Tibial nerve (tissue), 4 donors: ENCODE measurements around the gene DLGAP1. TPM values are rescaled to one million over a fixed set of nuclear protein-coding genes. Genes with fewer than 3 reads are reported as not detected.

Source experiments
- DNase-seq, 2 donors: peaks; one replicate each; pipeline ENCODE4 v3.0.0-alpha.2; 2019; ENCODE audit warnings: low spot score in 2 of 2
- H3K27ac ChIP-seq, 4 donors: fragments of 200-600 bp; sonication (generic) in 3 of 4; one replicate each; pipeline ENCODE4 v1.5.1; 2017 to 2019; ENCODE audit warnings: mild to moderate bottlenecking in 1 of 4
- H3K27me3 ChIP-seq, 2 donors: fragments of 200-600 bp; sonication (generic) in 1 of 2; one replicate each; pipeline versions ENCODE4 v1.5.1 to v1.6.0; 2017 to 2019
- H3K36me3 ChIP-seq, 3 donors: fragments of 200-600 bp; sonication (generic); one replicate each; pipeline ENCODE4 v1.5.1; 2018 to 2019
- H3K4me1 ChIP-seq, 4 donors: fragments of 200-600 bp; sonication (generic) in 3 of 4; one replicate each; pipeline ENCODE4 v1.5.1; 2017 to 2019
- H3K4me3 ChIP-seq, 4 donors: fragments of 200-600 bp; sonication (generic) in 3 of 4; one replicate each; pipeline ENCODE4 v1.5.1; 2017 to 2019; ENCODE audit warnings: mild to moderate bottlenecking in 1 of 4, moderate library complexity in 1 of 4
- H3K9me3 ChIP-seq, 4 donors: fragments of 200-600 bp; sonication (generic) in 3 of 4; one replicate each; pipeline ENCODE4 v1.5.1; 2017 to 2019
- CTCF ChIP-seq, 5 experiments: fragments of 200-600 bp in 3 of 5; fragments of 450-650 bp in 2 of 5; sonication (generic) in 3 of 5; IDR thresholded peaks; one replicate each; pipeline ENCODE4 v1.5.1; 2016 to 2019; ENCODE audit warnings: antibody characterized with exemption in 5 of 5, mild to moderate bottlenecking in 3 of 5, moderate library complexity in 2 of 5
- EP300 ChIP-seq, 2 donors: sonication (generic); formaldehyde crosslinking; IDR thresholded peaks; one replicate each; pipeline ENCODE4 v1.6.1; 2017; ENCODE audit warnings: antibody characterized with exemption in 2 of 2, mild to moderate bottlenecking in 1 of 2
- POLR2A ChIP-seq, 2 donors: fragments of 450-650 bp; IDR thresholded peaks; one replicate each; pipeline ENCODE4 v1.6.1; 2017; ENCODE audit warnings: antibody characterized with exemption in 2 of 2, mild to moderate bottlenecking in 2 of 2, moderate library complexity in 2 of 2
- WGBS, 2 donors: methylation state at CpG; one replicate each; pipeline ENCODE4 v1.1.5; 2018; 5-methylcytosine and 5-hydroxymethylcytosine counted together
- total RNA-seq, 4 donors: library from RNA; depleted of rRNA; stranded (reverse); fragments of >200 nt; gene quantifications; one replicate each; pipeline ENCODE4 v1.1.0, GENCODE V29; 2016

DLGAP1 gene
- total RNA-seq, 4 donors from 2014 or later = 1.5 to 18.3 (median 2.5) TPM

- no peak overlapping the region for H3K27ac ChIP-seq
- H3K27me3 ChIP-seq = no peaks in the 10 kb centered on the region
- no peak for DNase-seq
- no peaks in the 10 kb centered on the region for H3K36me3 ChIP-seq
- H3K9me3 ChIP-seq = peaks cover 0 to 3% (median 0%) of the 10 kb centered on the region in 4 donors
- no peaks in the 10 kb centered on the region for H3K4me1 ChIP-seq
- no peak for TF ChIP-seq CTCF (IDR thresholded peaks at IDR 0.05)
- no peak for TF ChIP-seq EP300 (IDR thresholded peaks at IDR 0.05)
- TF ChIP-seq POLR2A (IDR thresholded peaks at IDR 0.05) = no peak
- WGBS, 2 donors = 89 to 93% methylated on average over 3 of the region's 3 CpGs
- H3K4me3 ChIP-seq = no peak overlapping the region
These were observed 606.8 kb downstream of the DLGAP1 start for GRCh38 chr18:3848316-3848715.

- Histone ChIP-seq H3K36me3 (no peaks in the 10 kb centered on the region), H3K27ac (no peak overlapping the region), H3K4me3 (no peak overlapping the region), H3K9me3 (no peaks in the 10 kb centered on the region), H3K27me3 (no peaks in the 10 kb centered on the region), H3K4me1 (no peaks in the 10 kb centered on the region)
- no peak for DNase-seq
- 58 to 59% methylated on average over 2 of the region's 2 CpGs for WGBS, 2 donors
- no peak for TF ChIP-seq CTCF (IDR thresholded peaks at IDR 0.05)
These were observed 609.9 kb downstream of the DLGAP1 start for GRCh38 chr18:3845161-3845560.

GRCh38 chr18:3842844-3843243, 612.3 kb downstream of the DLGAP1 start:
- H3K36me3 ChIP-seq = no peaks in the 10 kb centered on the region
- TF ChIP-seq CTCF (IDR thresholded peaks at IDR 0.05) (no peak), EP300 (IDR thresholded peaks at IDR 0.05) (no peak), POLR2A (IDR thresholded peaks at IDR 0.05) (no peak)
- no peaks in the 10 kb centered on the region for H3K4me1 ChIP-seq
- DNase-seq = no peak
- no peak overlapping the region for H3K4me3 ChIP-seq
- no peaks in the 10 kb centered on the region for H3K9me3 ChIP-seq
- no peaks in the 10 kb centered on the region for H3K27me3 ChIP-seq
- 83 to 84% methylated on average over 2 of the region's 2 CpGs for WGBS, 2 donors
- H3K27ac ChIP-seq = no peak overlapping the region

- H3K27me3 ChIP-seq = no peaks in the 10 kb centered on the region
- DNase-seq = no peak
- H3K36me3 ChIP-seq = no peaks in the 10 kb centered on the region
- no peak overlapping the region for H3K27ac ChIP-seq
- H3K4me3 ChIP-seq = no peak overlapping the region
- no peaks in the 10 kb centered on the region for H3K4me1 ChIP-seq
- TF ChIP-seq EP300 (IDR thresholded peaks at IDR 0.05) = no peak
- no peak for TF ChIP-seq CTCF (IDR thresholded peaks at IDR 0.05)
- no peak for TF ChIP-seq POLR2A (IDR thresholded peaks at IDR 0.05)
- WGBS, 2 donors = 73 to 77% methylated on average over 3 of the region's 3 CpGs
- H3K9me3 ChIP-seq = no peaks in the 10 kb centered on the region
These were observed 614.3 kb downstream of the DLGAP1 start for GRCh38 chr18:3840766-3841165.

GRCh38 chr18:3839581-3839981, 615.5 kb downstream of the DLGAP1 start:
- H3K4me1 ChIP-seq = no peaks in the 10 kb centered on the region
- no peak for DNase-seq
- 68 to 82% methylated on average over 2 of the region's 2 CpGs for WGBS, 2 donors
- H3K27me3 ChIP-seq = no peaks in the 10 kb centered on the region
- no peak overlapping the region for H3K4me3 ChIP-seq
- no peak overlapping the region for H3K27ac ChIP-seq
- no peak for TF ChIP-seq CTCF (IDR thresholded peaks at IDR 0.05)
- no peak for TF ChIP-seq POLR2A (IDR thresholded peaks at IDR 0.05)
- no peak for TF ChIP-seq EP300 (IDR thresholded peaks at IDR 0.05)
- H3K36me3 ChIP-seq = no peaks in the 10 kb centered on the region
- H3K9me3 ChIP-seq = no peaks in the 10 kb centered on the region
